HG03108 (cell line): Measurements from ENCODE around the gene SEPTIN2.
"Not testable (repeated sequence)": the region's sequence is repeated elsewhere in the genome, so short reads cannot be mapped to it uniquely, and the experiment has no call there.

Experiments used
- ATAC-seq: cut with Tn5 transposase; IDR thresholded peaks from one replicate; pipeline ENCODE4 v1.9.1; 2021; ENCODE audit warnings: moderate library complexity; ENCODE audit not compliant: unreplicated experiment

Gene SEPTIN2

DNA sequence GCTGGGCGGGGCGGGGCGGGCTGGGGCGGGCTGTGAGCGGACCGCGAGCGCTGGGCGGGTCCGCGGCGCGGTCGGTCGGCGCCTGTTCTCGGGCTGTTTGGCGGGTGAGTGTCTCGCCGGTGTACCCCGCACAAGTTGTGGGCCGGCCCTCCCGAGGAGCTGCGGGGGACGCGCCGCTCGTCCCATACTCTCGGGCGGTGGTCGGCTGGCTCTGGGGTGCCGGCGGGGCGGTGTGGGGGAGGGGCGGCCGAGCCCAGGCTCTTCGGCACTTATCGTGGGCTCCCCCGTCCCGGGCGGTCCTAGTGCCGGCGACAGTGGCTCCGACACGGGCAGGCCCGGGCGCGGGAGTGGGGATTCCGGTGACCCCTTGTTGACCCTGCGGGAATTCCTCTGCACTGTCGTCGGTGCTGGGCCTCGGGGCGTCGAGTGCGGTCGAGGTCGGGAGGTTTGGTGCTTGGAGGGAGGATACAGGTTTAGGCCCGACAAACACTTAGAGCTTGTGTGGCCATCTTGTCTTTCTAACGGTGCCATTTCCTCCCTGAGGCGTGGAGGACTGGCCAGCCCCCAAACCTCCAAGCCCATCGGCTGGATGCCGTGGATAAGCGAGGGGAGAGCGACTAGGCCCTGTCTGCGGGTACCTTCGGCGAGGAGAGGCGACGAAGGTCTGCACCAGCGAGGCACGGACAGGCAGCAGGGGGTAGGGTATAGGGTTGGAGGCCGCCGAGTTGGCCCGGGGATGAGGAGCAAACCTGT lies at the start of gene SEPTIN2:
Gene SEPTIN2 (plus strand): TSS at position 47 of the 753 bp plus-strand sequence. CDS start 8,308 bp downstream, outside the sequence.
- peak; percentile 27 for ATAC-seq

- ATAC-seq = no peak
These were observed 48.3 kb upstream of the SEPTIN2 start for GRCh38 chr2:241267249-241268067.

GRCh38 chr2:241268306-241268705 lies 47.4 kb upstream of the SEPTIN2 start:
- ATAC-seq = no peak

GRCh38 chr2:241268716-241269445 lies 46.8 kb upstream of the SEPTIN2 start:
- ATAC-seq = no peak

DNA sequence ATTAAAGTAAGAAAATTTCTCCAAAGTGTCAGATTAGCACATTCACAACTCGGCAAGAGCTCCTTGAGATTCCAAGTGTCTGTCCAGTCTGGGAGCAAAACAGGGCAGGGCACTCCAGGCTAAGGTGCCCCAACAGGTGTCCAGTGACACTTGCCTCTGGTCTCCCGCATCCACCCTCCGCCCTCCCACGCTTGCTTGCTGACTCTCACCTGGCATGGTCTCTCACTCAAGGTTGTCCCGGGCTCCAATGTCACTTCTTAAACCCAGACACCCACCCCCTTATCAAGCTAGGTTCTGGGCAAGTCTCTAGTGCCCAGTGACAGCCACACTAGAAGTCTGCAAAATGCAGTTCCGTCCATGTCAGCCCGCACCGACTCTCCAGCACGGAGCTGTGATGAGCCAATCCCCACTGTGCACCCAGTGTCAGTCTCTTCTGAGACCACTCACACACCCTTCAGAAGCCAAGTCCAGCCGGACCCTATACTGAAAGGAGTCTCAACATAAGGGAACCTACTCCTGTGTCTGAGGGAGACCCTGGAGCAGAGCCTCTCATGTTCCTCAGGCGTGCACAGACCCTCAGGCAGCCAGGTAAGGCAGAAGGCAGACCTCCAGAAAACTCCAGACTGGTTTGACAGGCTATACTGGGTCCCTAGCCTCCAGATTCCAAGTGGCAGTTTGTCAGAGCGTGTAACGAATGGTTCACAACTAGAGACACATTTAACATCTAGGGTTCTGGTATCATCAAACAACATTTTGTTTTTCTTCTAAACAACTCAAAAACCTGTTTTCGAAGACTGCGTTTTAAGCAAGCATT lies 45.8 kb upstream of the SEPTIN2 start:
- ATAC-seq = no peak

DNA sequence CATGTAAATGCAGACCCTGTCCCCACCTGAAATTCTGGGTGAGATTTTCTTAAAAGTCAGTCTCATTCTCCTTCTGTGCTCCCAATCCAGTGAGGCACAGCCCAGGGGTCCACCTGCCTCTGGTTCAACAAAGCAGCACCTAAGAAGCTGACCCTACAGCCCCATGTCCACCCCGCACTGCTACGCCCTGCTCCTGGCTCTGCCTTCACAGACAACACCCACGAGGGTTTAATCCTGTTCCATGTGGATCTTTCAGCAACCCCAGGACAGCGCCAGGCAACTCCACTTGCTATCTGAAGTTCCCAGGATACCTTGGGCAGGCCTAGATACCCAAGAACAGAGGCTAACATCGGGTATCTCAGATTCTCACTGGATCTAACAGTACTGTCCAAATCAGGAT lies 45.2 kb upstream of the SEPTIN2 start:
- no peak for ATAC-seq

DNA sequence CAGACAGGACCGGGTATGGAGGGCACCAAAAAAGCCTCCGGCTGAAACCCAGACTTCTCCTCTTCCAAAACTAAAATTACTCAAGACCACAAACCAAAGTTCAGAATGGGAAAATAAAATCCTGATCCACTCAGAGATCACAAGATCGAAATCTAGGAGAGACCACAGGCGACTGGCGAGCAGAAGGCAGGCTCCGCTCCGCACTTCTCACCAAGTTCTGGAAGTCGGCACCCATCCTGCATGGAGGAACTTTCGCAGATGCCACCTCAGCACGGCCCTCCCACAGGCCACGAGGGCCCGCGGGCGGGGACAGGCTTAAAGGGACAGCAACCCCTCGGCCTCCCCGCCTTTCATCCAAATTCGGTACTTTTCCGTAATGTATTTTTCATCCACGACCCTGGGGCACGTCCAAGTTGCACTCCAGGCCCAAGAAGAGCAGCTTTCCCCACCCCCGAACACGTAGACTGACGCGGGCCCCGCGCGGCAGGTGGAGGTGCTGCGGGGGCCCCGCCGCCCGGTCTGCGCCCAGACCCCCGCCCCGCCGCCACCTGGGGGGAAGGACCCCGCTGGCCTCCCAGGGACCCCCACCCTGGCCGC lies 43.9 kb upstream of the SEPTIN2 start:
- peak; percentile 42 for ATAC-seq

GRCh38 chr2:241272303-241273209 lies 43.2 kb upstream of the SEPTIN2 start:
- ATAC-seq = peak; percentile 43

DNA sequence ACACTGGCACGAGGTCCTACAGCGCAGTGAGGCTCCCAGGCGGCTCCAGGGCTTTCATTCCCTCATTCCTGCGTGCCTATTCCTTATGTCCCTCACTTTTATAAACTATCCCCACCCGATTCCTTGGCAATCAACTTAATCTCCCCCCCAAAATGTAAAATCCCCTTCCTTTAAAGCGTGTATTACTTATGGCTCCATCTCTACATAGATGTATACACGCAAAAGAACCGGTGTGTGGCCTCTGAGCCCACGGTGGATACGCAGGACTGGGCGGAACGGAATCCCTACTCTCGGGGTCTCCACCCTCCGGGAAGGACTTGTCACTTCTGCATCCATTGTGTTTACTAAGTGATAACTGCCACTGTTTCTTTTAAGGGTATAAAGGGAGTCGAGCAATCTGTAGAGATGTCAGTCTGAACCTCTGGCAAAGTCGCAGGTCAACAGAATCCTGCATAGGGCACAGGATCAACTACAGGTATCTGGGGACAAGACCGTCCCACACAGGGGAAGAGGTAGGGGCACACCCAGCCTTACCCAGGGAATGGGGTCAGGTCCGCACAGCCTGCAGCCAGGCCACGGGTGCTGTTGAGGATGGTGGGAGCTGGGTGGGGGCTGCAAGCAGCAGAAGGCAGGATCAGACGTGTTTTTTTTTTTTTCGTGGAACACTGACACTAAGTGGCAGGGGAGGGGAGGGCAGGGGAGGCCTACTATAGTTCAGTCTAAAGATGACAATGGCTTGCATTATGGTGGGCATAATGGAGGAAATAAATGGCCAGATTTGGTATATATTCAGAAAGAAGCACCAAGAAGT lies 42.3 kb upstream of the SEPTIN2 start:
- no peak for ATAC-seq

DNA sequence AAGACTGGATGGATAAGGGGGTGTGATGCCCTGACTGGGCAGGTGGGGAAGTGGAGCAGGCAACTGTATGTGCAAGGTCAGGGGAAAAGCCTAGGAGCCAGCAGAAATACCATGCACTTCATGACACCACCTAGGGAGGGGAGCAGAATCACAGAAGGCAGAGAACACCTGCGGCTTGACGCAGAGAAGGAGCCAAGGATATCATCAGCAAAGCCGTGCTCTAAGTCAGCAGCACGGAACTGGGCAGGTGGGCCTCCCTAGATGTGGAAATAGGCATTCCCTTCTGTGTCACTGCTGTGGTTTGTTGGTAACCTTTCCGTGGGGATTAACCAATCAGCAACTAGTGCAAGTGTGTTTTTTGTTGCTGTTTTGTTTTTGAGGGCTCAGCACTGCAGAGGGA lies 41.6 kb upstream of the SEPTIN2 start:
- no peak for ATAC-seq

DNA sequence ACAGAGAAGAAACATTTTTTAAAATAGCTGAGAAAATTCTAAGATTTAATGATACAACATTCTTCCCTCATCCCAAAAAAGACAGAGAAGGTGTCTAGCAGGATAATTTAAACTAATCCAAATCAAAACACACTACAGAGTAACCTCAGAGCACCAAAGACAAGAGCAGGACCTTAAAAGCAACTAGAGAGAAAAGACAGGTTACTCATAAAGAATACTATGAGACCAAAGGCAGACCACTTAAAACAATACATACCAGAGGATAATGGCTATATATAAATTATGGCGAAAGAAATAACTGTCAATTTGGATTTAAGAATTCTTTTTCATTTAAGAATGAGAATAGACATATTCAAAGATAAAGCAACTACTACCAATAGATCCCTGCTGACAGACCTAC lies 40.2 kb upstream of the SEPTIN2 start:
- no peak for ATAC-seq

- no peak for ATAC-seq
These were observed 39.8 kb upstream of the SEPTIN2 start for GRCh38 chr2:241275910-241276309.

DNA sequence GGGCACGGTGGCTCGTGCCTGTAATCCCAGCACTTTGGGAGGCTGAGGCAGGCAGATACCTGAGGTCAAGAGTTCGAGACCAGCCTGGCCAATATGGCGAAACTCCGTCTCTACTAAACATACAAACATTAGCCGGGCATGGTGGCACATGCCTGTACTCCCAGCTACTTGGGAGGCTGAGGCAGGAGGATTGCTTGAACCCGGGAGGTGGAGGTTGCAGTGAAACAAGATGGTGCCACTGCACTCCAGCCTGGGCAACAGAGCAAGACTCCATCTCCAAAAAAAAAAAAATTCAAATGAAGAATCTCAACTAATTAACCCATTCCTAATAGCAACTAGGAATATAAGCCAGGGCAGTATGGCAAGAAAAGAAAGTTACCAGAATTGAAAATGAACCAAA lies 37.4 kb upstream of the SEPTIN2 start:
- not testable (repeated sequence) for ATAC-seq

- no peak for ATAC-seq
These were observed 36.3 kb upstream of the SEPTIN2 start for GRCh38 chr2:241279413-241279812.

DNA sequence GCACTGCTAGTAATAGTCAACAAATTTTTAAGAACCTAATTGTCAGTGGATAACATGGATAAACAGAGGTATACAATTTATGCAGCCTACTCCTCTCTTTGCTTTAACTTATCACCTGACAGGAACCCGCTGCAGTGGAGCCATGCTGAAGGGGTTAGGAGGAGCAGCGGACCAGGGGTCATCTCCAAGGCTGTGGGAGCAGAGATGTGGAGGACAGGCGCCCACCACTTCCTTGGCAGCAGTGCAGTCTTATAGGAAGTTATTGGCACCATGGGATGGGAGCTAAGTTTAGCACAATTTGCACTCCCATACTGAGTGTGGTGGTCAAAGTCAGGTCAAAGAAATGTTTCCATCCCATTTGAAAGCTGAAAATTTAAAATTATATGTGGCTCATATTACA lies 35.9 kb upstream of the SEPTIN2 start:
- no peak for ATAC-seq

DNA sequence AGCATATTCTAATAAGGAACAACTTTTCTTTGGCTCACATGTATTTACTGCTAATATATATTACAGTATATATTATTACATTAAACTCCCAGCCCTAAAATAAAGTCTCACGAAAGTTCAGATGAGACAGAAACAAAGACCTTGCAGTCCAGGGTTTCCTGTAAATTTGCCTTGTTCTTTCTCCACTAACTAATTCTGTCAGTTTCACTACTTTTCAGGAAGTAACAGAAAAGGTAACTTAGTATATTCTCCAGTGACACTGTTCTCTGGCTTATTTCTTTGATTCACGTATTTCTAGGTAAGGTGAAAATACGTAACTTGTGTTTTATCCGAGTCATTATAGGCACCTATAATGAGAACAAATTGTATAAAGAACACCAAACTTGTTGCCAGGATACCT lies 35.4 kb upstream of the SEPTIN2 start:
- no peak for ATAC-seq

- ATAC-seq = no peak
These were observed 33.2 kb upstream of the SEPTIN2 start for GRCh38 chr2:241282555-241282954.

- no peak for ATAC-seq
These were observed 30.1 kb upstream of the SEPTIN2 start for GRCh38 chr2:241285596-241285995.
